Esophagus (tissue), 2 donors: Measurements from ENCODE around the gene CDKL1. TPM values are rescaled to one million over a fixed set of nuclear protein-coding genes. Genes with fewer than 3 reads are reported as not detected.

Source experiments
- H3K27ac ChIP-seq, 2 donors: one replicate each; pipeline ENCODE4 v1.5.1; 2013; ENCODE audit warnings: low read depth in 2 of 2, mild to moderate bottlenecking in 2 of 2, inconsistent platforms in 1 of 2, low read length in 1 of 2, moderate library complexity in 1 of 2
- H3K27me3 ChIP-seq, 2 donors: one replicate each; pipeline ENCODE4 v1.6.1; 2013; ENCODE audit warnings: low read length in 2 of 2, control low read depth in 1 of 2, mild to moderate bottlenecking in 1 of 2; ENCODE audit not compliant: insufficient read depth in 2 of 2, control insufficient read depth in 1 of 2
- H3K36me3 ChIP-seq, 2 donors: one replicate each; pipeline ENCODE4 v1.6.1; 2013; ENCODE audit warnings: low read length in 1 of 2; ENCODE audit not compliant: control insufficient read depth in 2 of 2, insufficient read depth in 2 of 2
- H3K4me1 ChIP-seq, 2 donors: one replicate each; pipeline ENCODE4 v1.6.1; 2013; ENCODE audit warnings: low read length in 1 of 2; ENCODE audit not compliant: control insufficient read depth in 2 of 2, insufficient read depth in 2 of 2
- H3K4me3 ChIP-seq, 2 donors: one replicate each; pipeline ENCODE4 v1.5.1; 2013; ENCODE audit warnings: low read length in 2 of 2, mild to moderate bottlenecking in 2 of 2, low read depth in 1 of 2, moderate library complexity in 1 of 2
- H3K9me3 ChIP-seq, 2 donors: one replicate each; pipeline ENCODE4 v1.6.1; 2013; ENCODE audit warnings: mild to moderate bottlenecking in 2 of 2, low read depth in 1 of 2, low read length in 1 of 2, moderate library complexity in 1 of 2; ENCODE audit not compliant: control insufficient read depth in 2 of 2, insufficient read depth in 1 of 2
- WGBS, 2 donors: extraction: QIAGEN DNeasy Blood & Tissue Kit; methylation state at CpG; one replicate each; pipeline ENCODE4 v1.1.7; 2013; 5-methylcytosine and 5-hydroxymethylcytosine counted together
- polyA plus RNA-seq, 2 donors: library from polyadenylated mRNA; stranded (reverse); fragments of 200-250 nt; gene quantifications; one replicate each; pipeline ENCODE4 v1.2.3, GENCODE V29; 2013
- donor health status: healthy with polysubstance abuse.
- donor health status: Bipolar disorder and iron deficiency.

The CDKL1 gene
- 1 to 10 TPM; 1.6 to 1.7 TPM for polyA plus RNA-seq

DNA sequence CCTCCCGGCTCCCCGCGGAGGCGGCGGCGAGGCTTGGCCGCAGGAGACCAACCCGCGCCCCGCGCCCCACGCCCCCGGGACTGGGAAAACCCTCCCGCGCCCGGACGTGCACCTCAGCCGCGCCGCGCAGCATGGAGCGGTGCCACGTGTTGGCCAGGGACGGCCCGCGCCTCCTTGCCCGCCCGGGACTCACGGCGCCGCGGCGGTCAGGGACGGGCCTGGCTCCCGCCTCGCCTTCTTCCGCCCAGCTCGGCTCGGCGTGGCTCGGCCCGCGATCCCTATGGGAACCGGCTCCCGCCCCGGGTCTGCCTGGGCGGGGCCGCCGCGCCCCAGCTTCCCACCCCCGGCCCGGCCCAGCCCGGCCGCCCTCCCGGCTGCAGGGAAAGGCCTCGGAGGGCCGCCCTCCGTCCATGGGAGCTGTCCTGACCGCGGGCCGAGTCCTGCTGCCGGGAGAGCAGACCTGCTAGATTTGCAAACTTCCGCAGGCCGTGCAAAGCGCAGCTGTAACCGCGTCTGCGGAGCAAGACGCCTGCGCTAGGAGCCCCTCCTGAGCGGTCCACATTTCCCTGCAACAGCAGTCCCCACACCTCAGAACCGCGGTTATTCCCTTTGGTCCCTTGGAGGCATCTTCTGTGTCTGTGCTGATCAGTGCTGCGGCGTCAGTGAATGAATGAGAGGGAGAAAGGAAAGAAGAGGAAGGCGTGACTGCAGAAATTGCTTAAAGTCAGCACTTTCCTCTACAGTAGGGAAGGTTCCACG lies at the start of gene CDKL1:
TSS of gene CDKL1 (minus strand) at position 251 of the 759 bp plus-strand sequence. CDS start 1,013 bp downstream, outside the sequence.
- 0% methylated on average over 64 to 77 of the region's 77 CpGs for WGBS, 2 donors
- Histone ChIP-seq H3K9me3 (no peaks in the 10 kb centered on the region), H3K4me3 (peak within 1 kb of the TSS; percentile 58 to 68), H3K27me3 (no peaks in the 10 kb centered on the region), H3K36me3 (no peaks in the 10 kb centered on the region), H3K27ac (peak within 1 kb of the TSS; percentile 84), H3K4me1 (peaks cover 0 to 3% of the 10 kb centered on the region in 2 donors)

DNA sequence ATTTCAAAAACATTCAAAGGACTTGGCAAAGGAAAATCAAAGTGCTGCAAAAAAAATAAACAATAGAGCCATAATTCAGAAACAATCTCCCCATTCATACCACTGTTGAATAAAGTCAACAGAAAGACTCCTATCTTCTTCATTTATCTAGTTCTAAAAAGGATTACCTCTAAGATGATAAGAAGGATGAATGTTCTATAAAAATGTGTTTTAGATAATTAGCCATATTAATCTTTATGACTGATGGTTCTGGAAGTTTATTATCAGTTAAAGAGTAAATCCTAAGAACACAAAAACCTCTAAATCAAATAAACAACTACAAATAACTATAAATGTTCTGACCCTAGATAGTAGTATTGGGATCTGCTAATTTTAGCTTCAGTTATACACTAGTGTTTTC lies 37.8 kb upstream of the CDKL1 start:
- H3K4me1 ChIP-seq = no peaks in the 10 kb centered on the region
- peaks cover 1 to 5% of the 10 kb centered on the region in 2 donors for H3K36me3 ChIP-seq
- H3K27me3 ChIP-seq = no peaks in the 10 kb centered on the region
- H3K27ac ChIP-seq = no peak overlapping the region
- peaks cover 0 to 2% of the 10 kb centered on the region in 2 donors for H3K9me3 ChIP-seq
- no peak overlapping the region for H3K4me3 ChIP-seq

DNA sequence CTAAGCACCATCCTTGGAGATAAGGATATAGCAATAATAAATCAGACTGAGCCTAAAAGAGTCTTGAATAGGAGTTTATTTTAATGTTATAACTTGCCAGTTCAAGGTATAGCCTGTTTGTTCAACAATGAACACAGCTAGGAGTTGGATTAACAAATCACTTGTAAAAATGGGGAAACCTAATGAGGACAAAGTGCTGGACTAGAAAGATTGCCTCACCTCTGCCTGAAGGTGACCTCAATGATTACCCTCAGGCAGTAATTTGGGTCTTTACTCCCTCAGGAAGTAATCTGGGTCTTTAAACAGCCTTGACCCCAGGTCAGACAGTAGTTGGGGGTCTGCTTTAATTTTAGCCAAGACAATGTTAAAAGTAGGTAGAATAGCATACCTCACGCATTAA lies 35.5 kb upstream of the CDKL1 start:
- no peaks in the 10 kb centered on the region for H3K27me3 ChIP-seq
- H3K27ac ChIP-seq = no peak overlapping the region
- peaks cover 0 to 2% of the 10 kb centered on the region in 2 donors for H3K9me3 ChIP-seq
- H3K4me3 ChIP-seq = no peak overlapping the region
- peaks cover 0 to 5% of the 10 kb centered on the region in 2 donors for H3K36me3 ChIP-seq
- 100% methylated on average over 1 of the region's 1 CpG for WGBS, 2 donors
- H3K4me1 ChIP-seq = no peaks in the 10 kb centered on the region

DNA sequence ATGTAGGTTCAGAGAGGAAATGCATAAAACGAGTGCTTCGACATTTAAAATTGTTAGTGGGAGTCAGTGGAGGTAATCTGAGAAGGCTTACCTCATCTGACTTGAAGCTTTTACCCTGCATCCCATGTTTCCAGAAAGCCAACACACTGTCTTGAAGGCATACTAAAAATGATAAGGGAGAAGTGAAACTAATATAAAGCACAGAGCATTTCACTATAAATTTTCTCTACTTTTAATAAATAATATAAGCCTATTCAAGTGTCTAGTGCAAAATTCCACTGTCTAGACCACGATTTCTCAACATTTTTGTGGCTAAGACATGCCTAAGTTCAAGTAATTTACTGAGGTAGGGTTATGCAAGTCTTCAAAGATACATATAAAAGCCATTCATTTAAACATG lies 29.1 kb upstream of the CDKL1 start:
- 87% methylated on average over 3 of the region's 3 CpGs for WGBS, 2 donors
- Histone ChIP-seq H3K4me1 (no peaks in the 10 kb centered on the region), H3K36me3 (peaks cover 5% of the 10 kb centered on the region in 2 donors), H3K4me3 (no peak overlapping the region), H3K27me3 (no peaks in the 10 kb centered on the region), H3K27ac (no peak overlapping the region), H3K9me3 (no peaks in the 10 kb centered on the region)

DNA sequence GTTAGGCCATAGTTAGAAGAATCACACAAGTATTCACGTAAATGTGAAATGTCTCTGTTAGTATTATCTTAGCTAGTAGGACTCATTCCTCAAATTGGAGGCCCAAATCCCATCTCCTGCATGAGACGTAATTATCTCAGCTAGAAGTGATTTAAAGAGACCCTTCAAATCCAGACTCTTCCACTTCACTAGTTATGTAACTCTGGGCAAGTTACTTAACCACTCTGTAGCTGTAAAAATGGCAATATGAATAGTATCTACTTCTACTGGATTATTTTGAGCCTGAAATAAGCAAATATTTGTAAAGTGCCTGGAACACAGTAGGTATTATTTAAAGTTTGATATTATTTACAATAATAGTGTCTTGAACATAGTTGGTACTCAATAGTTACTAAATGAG lies 28.4 kb upstream of the CDKL1 start:
- Histone ChIP-seq H3K27me3 (no peaks in the 10 kb centered on the region), H3K9me3 (no peaks in the 10 kb centered on the region), H3K36me3 (peaks cover 5% of the 10 kb centered on the region in 2 donors), H3K4me1 (no peaks in the 10 kb centered on the region), H3K27ac (no peak overlapping the region), H3K4me3 (no peak overlapping the region)
- WGBS, 2 donors = 90 to 95% methylated on average over 2 of the region's 2 CpGs

DNA sequence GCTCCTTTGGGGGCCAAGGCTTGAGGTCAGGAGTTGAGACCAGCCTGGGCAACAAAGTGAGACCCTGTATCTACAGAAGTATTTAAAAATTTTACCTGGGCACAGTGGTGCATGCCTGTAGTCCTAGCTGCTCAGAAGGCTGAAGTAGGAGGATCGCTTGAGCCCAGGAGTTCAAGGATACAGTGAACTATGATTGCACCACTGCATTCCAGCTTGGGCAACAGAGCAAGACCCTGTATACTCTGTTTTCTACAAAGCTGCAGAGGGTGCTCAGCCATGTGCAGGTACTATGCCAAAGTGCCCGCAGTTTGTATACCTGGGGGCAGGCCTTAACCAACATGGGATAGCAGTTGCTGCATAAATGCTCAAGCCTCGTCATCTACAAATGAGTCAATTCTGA lies 26.8 kb upstream of the CDKL1 start:
- H3K27me3 ChIP-seq = no peaks in the 10 kb centered on the region
- no peaks in the 10 kb centered on the region for H3K4me1 ChIP-seq
- no peak overlapping the region for H3K4me3 ChIP-seq
- no peak overlapping the region for H3K27ac ChIP-seq
- peaks cover 5% of the 10 kb centered on the region in 2 donors for H3K36me3 ChIP-seq
- 98 to 100% methylated on average over 3 of the region's 3 CpGs for WGBS, 2 donors
- H3K9me3 ChIP-seq = no peaks in the 10 kb centered on the region

DNA sequence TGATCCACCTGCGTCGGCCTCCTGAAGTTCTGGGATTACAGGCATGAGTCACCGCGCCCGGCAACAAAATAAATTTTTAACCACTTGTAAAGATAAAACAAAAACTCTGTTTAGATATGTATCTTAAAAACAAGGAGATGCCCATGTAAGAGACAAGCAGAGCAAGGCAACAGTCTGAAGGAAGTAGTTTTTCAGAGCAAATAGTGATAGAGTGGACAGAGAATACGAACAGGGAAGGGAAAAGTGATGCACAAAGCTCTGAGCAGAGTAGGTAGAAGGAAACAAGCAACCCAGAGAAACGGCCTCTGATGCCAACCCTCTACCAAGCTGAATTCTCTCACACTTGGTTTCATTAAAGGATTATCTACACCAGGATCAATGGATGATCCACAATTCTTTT lies 24.8 kb upstream of the CDKL1 start:
- Histone ChIP-seq H3K4me3 (no peak overlapping the region), H3K27me3 (no peaks in the 10 kb centered on the region), H3K9me3 (no peaks in the 10 kb centered on the region), H3K27ac (no peak overlapping the region), H3K4me1 (no peaks in the 10 kb centered on the region), H3K36me3 (peaks cover 5% of the 10 kb centered on the region in 2 donors)
- WGBS, 2 donors = 83 to 90% methylated on average over 7 of the region's 7 CpGs

DNA sequence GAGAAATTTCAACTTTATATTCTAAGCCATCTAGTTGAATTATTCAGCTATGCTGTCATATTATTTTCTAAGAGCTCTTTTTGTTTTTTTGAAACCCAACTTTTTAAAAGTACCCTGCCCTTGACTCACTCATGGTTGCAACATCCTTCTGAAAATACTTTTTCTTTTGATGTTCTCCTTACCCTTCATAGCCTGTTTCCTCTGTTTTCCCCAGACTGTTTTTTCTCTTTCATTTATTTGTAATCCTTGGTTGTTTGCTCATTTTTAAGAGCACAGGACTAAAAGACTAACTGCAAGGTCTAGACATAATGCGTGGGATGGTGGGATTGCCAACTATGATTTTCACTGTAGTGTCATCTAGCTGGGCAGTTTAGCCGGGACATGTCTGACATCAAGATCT lies 21.2 kb upstream of the CDKL1 start:
- no peaks in the 10 kb centered on the region for H3K9me3 ChIP-seq
- H3K36me3 ChIP-seq = no peaks in the 10 kb centered on the region
- WGBS, 2 donors = 95 to 98% methylated on average over 2 of the region's 2 CpGs
- H3K27ac ChIP-seq = no peak overlapping the region
- H3K4me3 ChIP-seq = no peak overlapping the region
- H3K27me3 ChIP-seq = no peaks in the 10 kb centered on the region
- peaks cover 0 to 2% of the 10 kb centered on the region in 2 donors for H3K4me1 ChIP-seq

DNA sequence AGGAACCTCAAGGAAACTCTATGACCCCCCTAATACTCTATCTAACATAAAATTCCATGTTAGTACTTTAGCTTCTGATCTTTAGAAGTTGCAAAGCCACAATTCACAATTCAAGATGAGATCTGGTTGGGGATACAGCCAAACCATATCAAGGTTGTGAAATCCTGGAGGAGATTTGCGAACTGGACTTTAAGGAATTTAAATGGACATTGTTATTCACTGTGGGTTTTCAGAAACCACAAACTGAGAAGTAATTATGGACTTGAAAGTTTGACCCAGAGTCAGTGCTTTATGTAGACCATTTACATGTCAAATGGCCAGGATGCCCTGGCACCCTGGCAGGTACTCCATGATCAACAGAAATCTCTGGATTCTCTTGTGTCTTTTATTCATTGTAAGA lies 14.2 kb upstream of the CDKL1 start:
- H3K36me3 ChIP-seq = no peaks in the 10 kb centered on the region
- 81 to 86% methylated on average over 1 of the region's 1 CpG for WGBS, 2 donors
- no peaks in the 10 kb centered on the region for H3K9me3 ChIP-seq
- H3K27ac ChIP-seq = no peak overlapping the region
- no peaks in the 10 kb centered on the region for H3K4me1 ChIP-seq
- no peaks in the 10 kb centered on the region for H3K27me3 ChIP-seq
- no peak overlapping the region for H3K4me3 ChIP-seq

DNA sequence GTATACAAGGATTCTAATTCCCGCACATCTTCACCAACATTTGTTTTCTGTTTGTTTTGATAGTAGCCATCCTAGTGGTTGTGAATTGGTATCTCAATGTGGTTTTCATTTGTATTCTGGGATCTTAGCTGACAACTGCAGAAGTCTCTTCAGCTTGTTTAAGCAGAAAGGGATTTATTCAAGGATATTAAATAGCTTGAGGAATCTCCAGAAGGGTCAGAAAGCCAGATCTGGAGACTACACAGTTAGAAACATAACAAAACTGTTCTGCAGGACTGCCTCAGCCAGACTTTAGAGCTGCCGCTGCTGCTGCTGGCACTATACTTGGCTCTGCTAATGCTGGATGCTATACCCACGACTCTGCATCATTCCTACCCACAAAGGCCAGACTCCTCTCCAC lies 13.4 kb upstream of the CDKL1 start:
- no peak overlapping the region for H3K27ac ChIP-seq
- 70 to 79% methylated on average over 3 of the region's 3 CpGs for WGBS, 2 donors
- H3K9me3 ChIP-seq = no peaks in the 10 kb centered on the region
- H3K4me3 ChIP-seq = no peak overlapping the region
- no peaks in the 10 kb centered on the region for H3K36me3 ChIP-seq
- no peaks in the 10 kb centered on the region for H3K4me1 ChIP-seq
- no peaks in the 10 kb centered on the region for H3K27me3 ChIP-seq
